Activated CD4-positive, alpha-beta T cell treated with anti-CD3 and anti-CD28 coated beads, Interleukin-2, amount 50 U/mL, for 4 hours (primary cell): ENCODE results near the gene KSR2.
"Not testable (repeated sequence)": the region's sequence is repeated elsewhere in the genome, so short reads cannot be mapped to it uniquely, and the experiment has no call there.

Experiments
- DNase-seq, 2 experiments: peaks; one replicate each; pipeline ENCODE4 v3.0.0-alpha.2; 2020

KSR2 gene

GRCh38 chr12:117679776-117680175 lies 289.0 kb downstream of the KSR2 start:
- no peak for DNase-seq

DNA sequence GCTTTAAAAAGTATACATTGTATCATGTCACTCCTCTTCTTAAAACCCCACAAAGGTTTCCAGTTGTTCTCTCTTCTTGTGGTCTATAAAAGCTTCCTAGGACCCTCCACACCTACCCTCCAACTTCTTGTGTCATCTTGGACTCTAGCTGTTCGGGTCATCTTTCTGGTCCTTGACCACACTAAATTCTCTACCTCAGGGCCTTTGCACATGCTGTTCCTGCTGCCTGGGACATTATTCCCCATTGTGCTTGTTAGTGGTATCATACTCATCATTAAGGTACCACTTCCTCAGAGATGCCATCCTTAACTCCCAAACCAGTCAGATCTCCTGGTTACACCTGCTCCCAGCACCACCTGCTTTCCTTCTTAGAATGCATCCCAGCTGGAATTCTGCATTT lies 294.0 kb downstream of the KSR2 start:
- DNase-seq = no peak

GRCh38 chr12:117674313-117674712 lies 294.5 kb downstream of the KSR2 start:
- no peak for DNase-seq

DNA sequence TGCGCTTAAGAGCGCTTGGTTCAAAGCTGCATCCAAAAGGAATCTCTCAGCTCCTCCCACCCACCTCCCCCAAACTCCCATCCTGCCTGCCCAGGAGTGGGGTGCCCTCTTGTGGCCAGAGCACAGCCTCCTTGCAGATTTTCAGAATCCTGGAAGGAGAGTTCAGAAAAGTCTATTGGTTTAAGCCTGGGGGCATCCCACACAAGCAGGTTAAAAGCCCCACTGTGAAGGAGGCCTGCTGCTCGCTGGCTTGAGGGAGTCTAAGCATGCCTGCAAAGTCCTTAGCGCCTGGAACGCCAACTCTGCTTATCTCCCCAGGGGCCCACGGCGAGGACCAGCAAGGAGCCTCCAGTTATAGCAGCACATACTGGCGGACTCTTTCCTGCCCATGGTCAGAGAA lies 297.1 kb downstream of the KSR2 start:
- DNase-seq = no peak

- DNase-seq = no peak
Measured at GRCh38 chr12:117664169-117664568, 304.6 kb downstream of the KSR2 start.

DNA sequence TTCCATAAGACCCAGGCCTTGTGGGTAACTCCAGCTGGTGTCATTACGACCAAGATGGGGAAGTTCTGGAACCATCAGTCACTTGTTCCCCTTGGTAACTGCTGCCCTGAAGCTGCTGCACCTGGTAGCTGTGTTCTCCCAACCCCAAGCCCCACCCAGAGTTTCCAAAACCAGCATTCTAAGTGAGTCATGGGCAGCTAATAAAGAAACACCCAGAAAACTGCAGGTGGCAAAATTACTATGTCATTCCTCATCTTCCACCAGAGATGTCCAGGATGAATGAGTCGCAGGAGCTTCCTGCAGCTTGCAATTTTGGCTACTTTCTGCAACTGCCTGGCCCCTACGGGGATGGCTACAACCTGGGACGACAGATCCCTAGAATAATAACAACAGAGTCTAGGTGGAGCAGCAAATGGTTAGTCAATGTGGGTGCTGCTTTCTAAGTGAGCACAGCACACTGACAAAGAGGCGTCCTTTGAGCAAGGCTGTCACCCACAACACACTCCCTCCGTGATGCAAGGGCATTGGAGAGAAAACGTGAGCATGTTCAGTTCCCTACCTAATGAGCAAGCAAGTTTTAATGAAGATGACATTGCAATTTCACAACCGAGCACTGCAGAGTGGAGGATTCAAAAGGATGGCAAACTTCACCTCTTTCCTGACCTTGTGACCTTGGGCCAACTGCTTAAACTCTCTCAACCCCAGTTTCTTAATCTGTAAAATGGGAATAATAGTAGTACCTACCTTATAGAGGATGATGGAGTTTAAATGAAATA lies 306.0 kb downstream of the KSR2 start:
- no peak for DNase-seq

GRCh38 chr12:117662220-117662619 lies 306.6 kb downstream of the KSR2 start:
- DNase-seq = no peak

DNA sequence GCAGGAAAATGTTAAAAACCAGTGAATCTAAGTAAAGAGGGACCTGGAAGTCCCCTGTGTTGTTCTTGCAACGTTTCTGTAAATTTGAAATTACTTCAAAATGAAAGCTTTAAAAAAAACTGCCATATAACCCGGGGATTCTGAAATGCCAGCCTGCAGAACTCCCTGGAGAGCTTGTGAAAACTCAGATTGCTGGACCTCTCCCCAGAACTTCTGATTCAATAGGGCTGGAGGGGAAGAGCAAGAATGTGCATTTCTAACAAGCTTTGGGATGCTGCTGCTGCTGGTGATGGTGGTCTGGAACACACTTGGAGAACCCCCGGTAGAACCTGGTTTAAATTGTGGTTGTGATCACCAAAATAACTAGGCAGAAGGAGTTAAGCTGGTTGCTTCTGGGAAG lies 307.3 kb downstream of the KSR2 start:
- no peak for DNase-seq

DNA sequence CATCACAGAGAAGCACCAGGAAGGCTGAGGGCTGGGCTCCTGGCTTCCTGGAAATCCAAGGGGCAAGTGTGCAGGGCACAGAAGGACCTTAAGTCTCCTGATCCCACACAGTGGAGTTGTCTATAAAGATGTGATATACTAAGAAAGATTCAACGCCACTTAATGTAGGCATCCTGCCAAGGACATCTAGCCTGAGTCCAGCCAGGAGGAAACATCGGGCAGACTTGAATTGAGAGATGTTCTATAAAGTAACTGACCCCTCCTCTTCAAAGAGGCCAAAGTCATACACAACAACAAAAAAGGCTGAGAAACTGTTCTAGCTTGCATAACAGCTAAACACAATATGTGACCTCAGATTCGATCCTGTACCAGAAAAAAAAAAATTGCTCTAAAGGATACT lies 307.9 kb downstream of the KSR2 start:
- no peak for DNase-seq

GRCh38 chr12:117658226-117658625 lies 310.6 kb downstream of the KSR2 start:
- DNase-seq = no peak

DNA sequence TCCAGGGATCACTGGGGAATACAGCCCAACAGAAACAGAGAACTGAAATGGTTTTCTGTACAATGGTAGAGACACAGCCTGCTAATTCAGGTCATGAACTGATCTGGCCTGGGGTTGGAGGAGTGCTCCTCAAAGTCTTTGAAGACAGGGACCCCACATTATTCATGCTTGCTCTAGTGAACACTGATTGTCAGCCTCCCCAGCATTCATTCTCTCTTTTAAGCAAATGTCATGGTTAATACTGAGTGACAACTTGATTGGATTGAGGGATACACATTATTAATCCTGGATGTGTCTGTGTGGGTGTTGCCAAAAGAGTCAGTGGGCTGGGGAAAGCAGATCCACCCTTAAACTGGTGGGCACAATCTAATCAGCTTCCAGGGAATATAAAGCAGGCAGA lies 319.0 kb downstream of the KSR2 start:
- DNase-seq = no peak

- DNase-seq = no peak
Measured at GRCh38 chr12:117646520-117646919, 322.3 kb downstream of the KSR2 start.

- DNase-seq = no peak
Measured at GRCh38 chr12:117645473-117645872, 323.3 kb downstream of the KSR2 start.

- no peak for DNase-seq
Measured at GRCh38 chr12:117643971-117644370, 324.8 kb downstream of the KSR2 start.

- no peak for DNase-seq
Measured at GRCh38 chr12:117641885-117642284, 326.9 kb downstream of the KSR2 start.

GRCh38 chr12:117640511-117640910 lies 328.3 kb downstream of the KSR2 start:
- no peak for DNase-seq

GRCh38 chr12:117629454-117629853 lies 339.3 kb downstream of the KSR2 start:
- DNase-seq = no peak

GRCh38 chr12:117628711-117629110 lies 340.1 kb downstream of the KSR2 start:
- DNase-seq = not testable (repeated sequence)

DNA sequence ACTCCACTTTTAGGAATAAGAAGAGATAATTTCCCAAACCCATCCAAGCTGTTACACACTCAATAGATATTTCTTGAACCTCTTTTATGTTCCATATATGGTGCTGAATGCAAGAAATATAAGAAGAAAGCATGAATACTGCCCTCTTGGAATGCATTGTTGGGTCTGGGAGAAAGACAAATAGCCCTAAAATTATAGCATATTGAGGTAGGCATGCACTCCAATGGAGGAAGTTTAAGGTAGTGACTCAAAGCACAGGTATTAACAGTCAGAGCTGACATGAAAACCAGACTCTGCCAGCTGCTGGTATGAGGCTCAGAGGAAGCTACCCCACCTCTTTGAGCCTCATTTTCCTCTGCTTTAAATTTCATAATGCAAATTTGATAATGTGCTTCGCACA lies 346.0 kb downstream of the KSR2 start:
- DNase-seq = no peak

GRCh38 chr12:117622087-117622486 lies 346.7 kb downstream of the KSR2 start:
- DNase-seq = no peak

- no peak for DNase-seq
Measured at GRCh38 chr12:117607778-117608177, 361.0 kb downstream of the KSR2 start.

- no peak for DNase-seq
Measured at GRCh38 chr12:117606945-117607344, 361.8 kb downstream of the KSR2 start.

GRCh38 chr12:117606024-117606423 lies 362.8 kb downstream of the KSR2 start:
- DNase-seq = no peak

GRCh38 chr12:117603316-117604113 lies 365.3 kb downstream of the KSR2 start:
- DNase-seq = no peak
